ENCODE results near the gene CFAP251. TPM values are rescaled to one million over a fixed set of nuclear protein-coding genes. Genes with fewer than 3 reads are reported as not detected.

The CFAP251 gene
- total and polyA plus RNA-seq, 2 of the 8 experiments (the other 6 are each of a cell fraction or from before 2014, with no cell fraction given) = 1.8 to 2.9 TPM

- Histone ChIP-seq H4K5ac (ENCODE audit: insufficient read length, low read depth, low read length) (no peak overlapping the region), H2AFZ (ENCODE audit: low read length) (no peak overlapping the region), H3K27me3 (replicated peaks in 1 of 4; ENCODE audit: control insufficient read depth in 3 of 4, extremely low read depth in 1 of 4, insufficient read depth in 3 of 4, low read length in 3 of 4) (no peaks in the 10 kb centered on the region), H3K4me3 (ENCODE audit: extremely low read depth in 1 of 4, insufficient read depth in 2 of 4, low read depth in 3 of 4, low read length in 4 of 4) (no peak overlapping the region), H4K91ac (replicated peaks; ENCODE audit: insufficient read length, low read length) (no peak overlapping the region), H2BK12ac (ENCODE audit: low read depth, low read length) (no peak overlapping the region), H3K56ac (replicated peaks; ENCODE audit: insufficient read length, low read depth, low read length) (no peak overlapping the region), H3K4me1 (replicated peaks in 1 of 4; ENCODE audit: control insufficient read depth in 3 of 4, insufficient read depth in 4 of 4, low read length in 3 of 4) (no peaks in the 10 kb centered on the region), H3K79me2 (ENCODE audit: control insufficient read depth in 1 of 2, insufficient read depth in 2 of 2, low read length in 2 of 2) (no peaks in the 10 kb centered on the region), H3K23ac (ENCODE audit: insufficient read length) (no peak overlapping the region), H2BK15ac (ENCODE audit: low read length) (no peak overlapping the region), H4K8ac (ENCODE audit: extremely low read depth, insufficient read depth, low read length) (no peak overlapping the region), H3K9me3 (ENCODE audit: insufficient read depth in 2 of 2, low read depth in 1 of 2, low read length in 1 of 2) (no peaks in the 10 kb centered on the region), H3K23me2 (ENCODE audit: low read depth, low read length) (no peaks in the 10 kb centered on the region), H3K4me2 (ENCODE audit: insufficient read depth in 1 of 2, low read depth in 2 of 2, low read length in 2 of 2) (no peak overlapping the region), H2BK5ac (ENCODE audit: low read depth, low read length) (no peak overlapping the region), H3K18ac (ENCODE audit: extremely low read depth, low read length) (no peak overlapping the region), H2BK20ac (ENCODE audit: low read length) (no peak overlapping the region), H3K27ac (ENCODE audit: low read depth, low read length) (no peak overlapping the region), H2BK120ac (replicated peaks; ENCODE audit: low read depth, low read length) (no peak overlapping the region), H2AK5ac (ENCODE audit: low read depth, low read length) (no peak overlapping the region), H3K14ac (ENCODE audit: insufficient read length) (no peak overlapping the region), H3K79me1 (ENCODE audit: low read depth, low read length) (no peaks in the 10 kb centered on the region), H3K9ac (replicated peaks in 1 of 4; ENCODE audit: extremely low read depth in 1 of 4, low read depth in 3 of 4, low read length in 3 of 4) (no peak overlapping the region), H3K36me3 (ENCODE audit: control insufficient read depth in 2 of 4, insufficient read depth in 4 of 4, low read length in 3 of 4) (no peaks in the 10 kb centered on the region), H3K4ac (replicated peaks; ENCODE audit: insufficient read length, low read depth, low read length) (no peak overlapping the region), H4K20me1 (replicated peaks in 1 of 2; ENCODE audit: control insufficient read depth in 1 of 2, insufficient read depth in 2 of 2, low read length in 2 of 2) (no peaks in the 10 kb centered on the region)
- DNase-seq (ENCODE audit: low read depth in 1 of 2, low spot score in 2 of 2) (no peak), FAIRE-seq (no peak)
- CTCF ChIA-PET (ENCODE audit: partially characterized antibody) = interaction anchor here (0.6 to 2.6 kb wide), 4 partner anchors 10 to 1674 kb away, joined by 3 to 11 read pairs (median 6); partner anchors contain the start of gene PSMD9
- 92% methylated on average over 6 of the region's 6 CpGs; no CpG with 5 or more reads in 1 of the 2 experiments for WGBS, 2 experiments (ENCODE audit: extremely low coverage in 1 of 2, insufficient coverage in 1 of 2, insufficient read length in 1 of 2, insufficient replicate concordance in 2 of 2, low coverage in 1 of 2, low lambda C conversion rate in 2 of 2, missing lambda C conversion rate in 1 of 2)
- POLR2A ChIA-PET (ENCODE audit: partially characterized antibody) = interaction anchor here (1.1 to 1.6 kb wide), 2 partner anchors 70 to 75 kb away, joined by 4 read pairs; no protein-coding TSS in a partner anchor
- TF ChIP-seq GABPA (IDR thresholded peaks at IDR 0.05; ENCODE audit: borderline replicate concordance, insufficient read depth, low read length) (no peak), HDAC2 (IDR thresholded peaks at IDR 0.05; ENCODE audit: borderline replicate concordance in 1 of 2, low read depth in 2 of 2, low read length in 2 of 2) (no peak), RNF2 (IDR thresholded peaks at IDR 0.05; ENCODE audit: borderline replicate concordance, low read depth, low read length, missing control alignments, poor library complexity, severe bottlenecking) (no peak), TEAD4 (IDR thresholded peaks at IDR 0.05; ENCODE audit: low read depth, low read length) (no peak), ATF3 (IDR thresholded peaks at IDR 0.05; ENCODE audit: insufficient read depth, low read depth, low read length) (no peak), SP4 (IDR thresholded peaks at IDR 0.05; ENCODE audit: low read length) (no peak), BCL11A (IDR thresholded peaks at IDR 0.05; ENCODE audit: low read depth in 2 of 2, low read length in 2 of 2) (no peak), TCF12 (IDR thresholded peaks at IDR 0.05; ENCODE audit: low read depth, low read length) (no peak), PHF8 (conservative IDR thresholded peaks at IDR 0.05; ENCODE audit: low read depth, low read length) (no peak), CREB1 (IDR thresholded peaks at IDR 0.05) (no peak), ZNF274 (IDR thresholded peaks at IDR 0.05; ENCODE audit: borderline replicate concordance, extremely low read depth, low read length) (no peak), SIX5 (IDR thresholded peaks at IDR 0.05; ENCODE audit: low read depth, low read length) (no peak), NRF1 (IDR thresholded peaks at IDR 0.05; ENCODE audit: low read depth, low read length) (no peak)
Observed at GRCh38 chr12:121873216-121873569, 45.2 kb upstream of the CFAP251 start.

Data from H1 (cell line).